GM18907 (cell line): ENCODE data around the gene PDE4A.
"Not testable (repeated sequence)": the region's sequence is repeated elsewhere in the genome, so short reads cannot be mapped to it uniquely, and the experiment has no call there.

Source experiments
- ATAC-seq: cut with Tn5 transposase; IDR thresholded peaks from one replicate; pipeline ENCODE4 v1.9.1; 2021; ENCODE audit warnings: mild to moderate bottlenecking, moderate library complexity; ENCODE audit not compliant: unreplicated experiment

Gene PDE4A

GRCh38 chr19:10420444-10421239, at the start of gene PDE4A:
Gene PDE4A, plus strand, starts transcription at chr19:10420538. Its CDS starts 227 bp downstream, at chr19:10420765.
- no peak for ATAC-seq

GRCh38 chr19:10372690-10373089, 47.6 kb upstream of the PDE4A start:
- ATAC-seq = no peak

GRCh38 chr19:10374931-10375330, 45.4 kb upstream of the PDE4A start:
- ATAC-seq = no peak

- not testable (repeated sequence) for ATAC-seq
Observed at GRCh38 chr19:10377140-10377640, 43.1 kb upstream of the PDE4A start.

GRCh38 chr19:10378124-10378523, 42.2 kb upstream of the PDE4A start:
- no peak for ATAC-seq

GRCh38 chr19:10379880-10380312, 40.4 kb upstream of the PDE4A start:
- ATAC-seq = no peak

- peak; percentile 90 for ATAC-seq
Observed at GRCh38 chr19:10380313-10381102, 39.8 kb upstream of the PDE4A start, which contains the start of gene TYK2. Gene TYK2, minus strand, starts transcription at chr19:10380572. Its CDS starts 2,166 bp downstream, at chr19:10378406.

GRCh38 chr19:10383223-10383499, 37.2 kb upstream of the PDE4A start:
- ATAC-seq = not testable (repeated sequence)

GRCh38 chr19:10384580-10384979, 35.8 kb upstream of the PDE4A start:
- ATAC-seq = no peak

- ATAC-seq = no peak
Observed at GRCh38 chr19:10388957-10389356, 31.4 kb upstream of the PDE4A start.

GRCh38 chr19:10389863-10390262, 30.5 kb upstream of the PDE4A start:
- ATAC-seq = no peak

GRCh38 chr19:10390652-10391286, 29.6 kb upstream of the PDE4A start:
- no peak for ATAC-seq

GRCh38 chr19:10392120-10392519, 28.2 kb upstream of the PDE4A start:
- ATAC-seq = no peak

- ATAC-seq = no peak
Observed at GRCh38 chr19:10393137-10393536, 27.2 kb upstream of the PDE4A start.

GRCh38 chr19:10395003-10395402, 25.3 kb upstream of the PDE4A start:
- ATAC-seq = no peak

- no peak for ATAC-seq
Observed at GRCh38 chr19:10395436-10395835, 24.9 kb upstream of the PDE4A start.

- ATAC-seq = no peak
Observed at GRCh38 chr19:10395917-10396316, 24.4 kb upstream of the PDE4A start.

- ATAC-seq = no peak
Observed at GRCh38 chr19:10398819-10399218, 21.5 kb upstream of the PDE4A start.

GRCh38 chr19:10399340-10399739, 21.0 kb upstream of the PDE4A start:
- not testable (repeated sequence) for ATAC-seq

- ATAC-seq = no peak
Observed at GRCh38 chr19:10399878-10400277, 20.5 kb upstream of the PDE4A start.

GRCh38 chr19:10402441-10403038, 17.8 kb upstream of the PDE4A start:
- no peak for ATAC-seq
